ENCODE results near the gene COMMD6. TPM values are rescaled to one million over a fixed set of nuclear protein-coding genes. Genes with fewer than 3 reads are reported as not detected.

Gene COMMD6
- total RNA-seq, 1 donor from 2014 or later, result 155 TPM

GRCh38 chr13:75541961-75542360 lies 4.3 kb upstream of the COMMD6 start:
- Histone ChIP-seq H3K36me3 (ENCODE audit: control insufficient read depth, insufficient read depth, low read length) (no peaks in the 10 kb centered on the region), H3K27me3 (ENCODE audit: control insufficient read depth, insufficient read depth, low read length) (no peaks in the 10 kb centered on the region), H3K4me3 (ENCODE audit: low read depth, low read length) (no peak overlapping the region)
- TF ChIP-seq, protein P1, sequence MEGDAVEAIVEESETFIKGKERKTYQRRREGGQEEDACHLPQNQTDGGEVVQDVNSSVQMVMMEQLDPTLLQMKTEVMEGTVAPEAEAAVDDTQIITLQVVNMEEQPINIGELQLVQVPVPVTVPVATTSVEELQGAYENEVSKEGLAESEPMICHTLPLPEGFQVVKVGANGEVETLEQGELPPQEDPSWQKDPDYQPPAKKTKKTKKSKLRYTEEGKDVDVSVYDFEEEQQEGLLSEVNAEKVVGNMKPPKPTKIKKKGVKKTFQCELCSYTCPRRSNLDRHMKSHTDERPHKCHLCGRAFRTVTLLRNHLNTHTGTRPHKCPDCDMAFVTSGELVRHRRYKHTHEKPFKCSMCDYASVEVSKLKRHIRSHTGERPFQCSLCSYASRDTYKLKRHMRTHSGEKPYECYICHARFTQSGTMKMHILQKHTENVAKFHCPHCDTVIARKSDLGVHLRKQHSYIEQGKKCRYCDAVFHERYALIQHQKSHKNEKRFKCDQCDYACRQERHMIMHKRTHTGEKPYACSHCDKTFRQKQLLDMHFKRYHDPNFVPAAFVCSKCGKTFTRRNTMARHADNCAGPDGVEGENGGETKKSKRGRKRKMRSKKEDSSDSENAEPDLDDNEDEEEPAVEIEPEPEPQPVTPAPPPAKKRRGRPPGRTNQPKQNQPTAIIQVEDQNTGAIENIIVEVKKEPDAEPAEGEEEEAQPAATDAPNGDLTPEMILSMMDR (IDR thresholded peaks at IDR 0.05; ENCODE audit: insufficient read depth, low read length, poor library complexity, severe bottlenecking), result no peak
- DNase-seq (ENCODE audit: low read depth), result no peak

DNA sequence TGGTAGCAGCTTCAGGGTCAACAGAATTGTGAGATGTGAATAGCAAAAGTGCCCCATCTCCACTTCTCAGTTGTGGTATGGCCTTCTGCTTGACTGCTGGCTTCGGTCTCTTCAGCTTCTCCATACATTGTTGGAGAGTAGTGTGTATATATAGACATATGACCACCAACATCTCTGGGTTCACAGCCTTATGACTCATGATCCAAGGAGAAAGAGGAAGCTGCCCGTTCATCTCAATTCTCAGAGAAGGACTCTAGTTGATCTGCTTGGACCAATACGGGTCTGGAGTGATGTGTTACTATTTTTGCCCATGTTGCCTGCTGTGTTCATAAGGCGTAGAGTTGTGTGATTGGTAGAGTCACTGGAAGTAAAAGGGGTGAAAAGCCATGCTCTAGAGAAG lies 3.6 kb upstream of the COMMD6 start:
- H3K4me3 ChIP-seq (ENCODE audit: low read depth, low read length), result no peak overlapping the region
- TF ChIP-seq, protein P1 (IDR thresholded peaks at IDR 0.05; ENCODE audit: insufficient read depth, low read length, poor library complexity, severe bottlenecking), result no peak
- H3K36me3 ChIP-seq (ENCODE audit: control insufficient read depth, insufficient read depth, low read length), result no peaks in the 10 kb centered on the region
- no peak for DNase-seq (ENCODE audit: low read depth)
- H3K27me3 ChIP-seq (ENCODE audit: control insufficient read depth, insufficient read depth, low read length), result no peaks in the 10 kb centered on the region

GRCh38 chr13:75533861-75534260 lies 3.8 kb downstream of the COMMD6 start:
- H3K27me3 ChIP-seq (ENCODE audit: control insufficient read depth, insufficient read depth, low read length), result no peaks in the 10 kb centered on the region
- TF ChIP-seq, protein P1 (IDR thresholded peaks at IDR 0.05; ENCODE audit: insufficient read depth, low read length, poor library complexity, severe bottlenecking), result no peak
- DNase-seq (ENCODE audit: low read depth), result no peak
- H3K4me3 ChIP-seq (ENCODE audit: low read depth, low read length), result no peak overlapping the region
- no peaks in the 10 kb centered on the region for H3K36me3 ChIP-seq (ENCODE audit: control insufficient read depth, insufficient read depth, low read length)

DNA sequence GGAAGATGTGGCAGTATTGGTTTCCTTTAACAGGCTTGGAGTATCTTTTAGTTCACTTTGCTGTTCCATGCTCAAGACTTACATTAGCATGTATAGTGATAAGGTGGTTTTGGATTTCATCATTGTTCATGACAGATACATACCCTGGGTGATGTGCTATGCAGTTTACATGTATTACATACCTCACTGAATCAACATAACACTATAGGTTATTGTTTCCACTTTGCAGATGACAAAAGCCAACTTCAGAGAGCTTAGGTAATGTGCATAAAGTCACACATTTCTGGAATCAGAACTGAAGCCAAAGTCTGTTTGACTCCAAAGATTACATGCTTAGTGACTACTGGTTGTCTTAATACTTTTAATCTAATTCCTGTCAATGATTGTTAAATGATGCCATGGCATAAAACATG lies 7.1 kb downstream of the COMMD6 start:
- DNase-seq (ENCODE audit: low read depth), result no peak
- Histone ChIP-seq H3K27me3 (ENCODE audit: control insufficient read depth, insufficient read depth, low read length) (no peaks in the 10 kb centered on the region), H3K36me3 (ENCODE audit: control insufficient read depth, insufficient read depth, low read length) (no peaks in the 10 kb centered on the region), H3K4me3 (ENCODE audit: low read depth, low read length) (no peak overlapping the region)
- TF ChIP-seq, protein P1 (IDR thresholded peaks at IDR 0.05; ENCODE audit: insufficient read depth, low read length, poor library complexity, severe bottlenecking), result no peak

GRCh38 chr13:75521956-75522355 lies 15.7 kb downstream of the COMMD6 start:
- H3K36me3 ChIP-seq (ENCODE audit: control insufficient read depth, insufficient read depth, low read length), result no peaks in the 10 kb centered on the region
- no peak overlapping the region for H3K4me3 ChIP-seq (ENCODE audit: low read depth, low read length)

More at GRCh38 chr13:75521956-75522355, 15.7 kb downstream of the COMMD6 start:
- TF ChIP-seq, protein P1 (IDR thresholded peaks at IDR 0.05; ENCODE audit: insufficient read depth, low read length, poor library complexity, severe bottlenecking), result no peak
- H3K27me3 ChIP-seq (ENCODE audit: control insufficient read depth, insufficient read depth, low read length), result no peaks in the 10 kb centered on the region
- no peak for DNase-seq (ENCODE audit: low read depth)

Measured in kidney epithelial cell (primary cell).